Lower leg skin (tissue), 3 donors: ENCODE data around the gene C14orf180.

Source experiments
- CTCF ChIP-seq, 3 donors: fragments of 450-650 bp; IDR thresholded peaks; one replicate each; pipeline ENCODE4 v1.5.1; 2016; ENCODE audit warnings: antibody characterized with exemption in 3 of 3, mild to moderate bottlenecking in 3 of 3, moderate library complexity in 2 of 3
- POLR2A ChIP-seq, 2 donors: fragments of 450-650 bp; IDR thresholded peaks; one replicate each; pipeline ENCODE4 v1.6.1; 2016 to 2017; ENCODE audit warnings: antibody characterized with exemption in 2 of 2, mild to moderate bottlenecking in 1 of 2, moderate library complexity in 1 of 2

GRCh38 chr14:104595911-104596450 is 16.4 kb downstream of the C14orf180 start:
- TF ChIP-seq POLR2A (IDR thresholded peaks at IDR 0.05): no peak
- no peak for TF ChIP-seq CTCF (IDR thresholded peaks at IDR 0.05)
